B cell (primary cell): ENCODE results near the gene CACNG7. TPM values are rescaled to one million over a fixed set of nuclear protein-coding genes. Genes with fewer than 3 reads are reported as not detected.

ENCODE experiments used
- ATAC-seq: fragments of 200-7000 bp; cut with Tn5 transposase; one replicate; pipeline ENCODE4 v1.10.0; 2021; ENCODE audit warnings: low read depth, mild to moderate bottlenecking, moderate number of reproducible peaks, moderate library complexity
- CTCF ChIA-PET: fragments of 350-600 bp; sonication (Branson Sonifier 250); formaldehyde crosslinking; loops from one replicate; lab custom pipeline; 2021; ENCODE audit warnings: antibody characterized with exemption, inconsistent platforms; lab: Charles Lee
- POLR2A ChIA-PET: fragments of 350-600 bp; sonication (Branson Sonifier 250); formaldehyde crosslinking; loops from one replicate; lab custom pipeline; 2021; ENCODE audit warnings: antibody characterized with exemption; lab: Charles Lee
- DNase-seq: peaks from one replicate; pipeline ENCODE4 v3.0.0; 2013
- H2AFZ ChIP-seq: 2 replicates; pipeline ENCODE4 v1.6.1; 2012; ENCODE audit warnings: mild to moderate bottlenecking, low read depth, low read length; ENCODE audit not compliant: insufficient read depth, poor library complexity, severe bottlenecking
- H3K27ac ChIP-seq, 2 donors: 1 replicate in 1 of 2; 2 replicates in 1 of 2; pipeline ENCODE4 v1.5.1; 2012 to 2013; ENCODE audit warnings: low read length in 2 of 2, mild to moderate bottlenecking in 2 of 2, moderate library complexity in 1 of 2
- H3K27me3 ChIP-seq, 4 experiments: fragments of 200-600 bp in 1 of 4; sonication (generic) in 1 of 4; replicated peaks in 1 of 4; 1 replicate in 2 of 4; 2 replicates in 2 of 4; pipeline versions ENCODE4 v1.6.1 to v1.7.0; 2013 to 2016; ENCODE audit warnings: low read length in 3 of 4, mild to moderate bottlenecking in 2 of 4, mixed read lengths in 1 of 4, moderate library complexity in 1 of 4; ENCODE audit not compliant: insufficient read depth in 4 of 4, control insufficient read depth in 3 of 4; ENCODE audit errors: control extremely low read depth in 1 of 4
- H3K36me3 ChIP-seq, 2 experiments: replicated peaks in 1 of 2; 1 replicate in 1 of 2; 2 replicates in 1 of 2; pipeline versions ENCODE4 v1.6.1 to v1.7.1; 2013; ENCODE audit warnings: low read length in 1 of 2; ENCODE audit not compliant: insufficient read depth in 2 of 2, control insufficient read depth in 1 of 2; ENCODE audit errors: control extremely low read depth in 1 of 2, extremely low read depth in 1 of 2
- H3K4me1 ChIP-seq, 2 donors: fragments of 200-600 bp in 1 of 2; sonication (generic) in 1 of 2; 1 replicate in 1 of 2; 2 replicates in 1 of 2; pipeline versions ENCODE4 v1.5.1 to v1.6.1; 2013 to 2017; ENCODE audit warnings: low read length in 2 of 2; ENCODE audit not compliant: control insufficient read depth in 2 of 2, insufficient read depth in 2 of 2
- H3K4me2 ChIP-seq: replicated peaks from 2 replicates; pipeline ENCODE3; 2012; ENCODE audit warnings: mild to moderate bottlenecking, low read depth, low read length; ENCODE audit not compliant: poor library complexity, severe bottlenecking
- H3K4me3 ChIP-seq, 5 experiments: fragments of 200-600 bp in 1 of 5; sonication (generic) in 1 of 5; 1 replicate in 3 of 5; 2 replicates in 2 of 5; pipeline versions ENCODE4 v1.5.1 to v1.7.0; 2011 to 2016; ENCODE audit warnings: low read length in 4 of 5, mild to moderate bottlenecking in 4 of 5, low read depth in 2 of 5, control low read depth in 1 of 5, moderate library complexity in 1 of 5; ENCODE audit not compliant: insufficient read depth in 1 of 5; ENCODE audit errors: control extremely low read depth in 1 of 5, extremely low read depth in 1 of 5
- H3K79me2 ChIP-seq: fragments of 200-600 bp; sonication (generic); one replicate; pipeline ENCODE4 v1.6.0; 2016; ENCODE audit warnings: low read length; ENCODE audit not compliant: control insufficient read depth, insufficient read depth
- H3K9ac ChIP-seq: fragments of 200-600 bp; sonication (generic); 2 replicates; pipeline ENCODE4 v1.6.1; 2017; ENCODE audit warnings: mild to moderate bottlenecking, low read length, moderate library complexity
- H3K9me3 ChIP-seq, 3 donors: one replicate each; pipeline versions ENCODE4 v1.6.1 to v1.7.1; 2013; ENCODE audit warnings: low read length in 2 of 3; ENCODE audit not compliant: control insufficient read depth in 2 of 3, insufficient read depth in 1 of 3; ENCODE audit errors: control extremely low read depth in 1 of 3
- H4K20me1 ChIP-seq: 2 replicates; pipeline ENCODE4 v1.6.0; 2012; ENCODE audit warnings: mild to moderate bottlenecking, low read length; ENCODE audit not compliant: insufficient read depth, control insufficient read depth, poor library complexity, severe bottlenecking
- H3K27ac Mint-ChIP-seq: one replicate; pipeline ENCODE4 v1.8.0; 2021; ENCODE audit warnings: mixed read lengths
- H3K27me3 Mint-ChIP-seq: one replicate; pipeline ENCODE4 v1.8.0; 2021; ENCODE audit warnings: mixed read lengths
- H3K4me1 Mint-ChIP-seq: one replicate; pipeline ENCODE4 v1.8.0; 2021; ENCODE audit warnings: mixed read lengths
- H3K4me3 Mint-ChIP-seq: one replicate; pipeline ENCODE4 v1.8.0; 2021; ENCODE audit warnings: mixed read lengths
- H3K9me3 Mint-ChIP-seq: one replicate; pipeline ENCODE4 v1.8.0; 2022; ENCODE audit warnings: mixed read lengths; ENCODE audit not compliant: insufficient read depth
- CTCF ChIP-seq: fragments of 200-600 bp; IDR thresholded peaks from one replicate; pipeline ENCODE4 v1.8.0; 2022; ENCODE audit warnings: antibody characterized with exemption, mild to moderate bottlenecking
- EZH2 ChIP-seq: IDR thresholded peaks from 2 replicates; pipeline ENCODE4 v1.6.1; 2012; ENCODE audit warnings: borderline replicate concordance, low read depth, mild to moderate bottlenecking, moderate library complexity, low read length; ENCODE audit not compliant: insufficient read depth, poor library complexity, severe bottlenecking
- WGBS: methylation state at CpG from one replicate; pipeline ENCODE4 v1.1.5; 2013; ENCODE audit warnings: missing lambda C conversion rate; ENCODE audit not compliant: insufficient coverage; 5-methylcytosine and 5-hydroxymethylcytosine counted together
- intact Hi-C: fragments of 100-400 bp; cut with micrococcal nuclease; formaldehyde crosslinking; loops from one replicate; pipeline ENCODE4 v1.10.0; 2022
- polyA plus RNA-seq: library from polyadenylated mRNA; depleted of rRNA; stranded (reverse); fragments of >200 nt; gene quantifications from 2 replicates; pipeline ENCODE4 v1.2.3, GENCODE V29; 2012
- total RNA-seq, 2 donors: library from RNA; stranded (reverse); fragments of 120-200 nt in 1 of 2; gene quantifications; 1 replicate in 1 of 2; 2 replicates in 1 of 2; pipeline versions ENCODE4 v1.2.3 to v1.2.4, GENCODE V29; 2013 to 2022

CACNG7 gene
- total and polyA plus RNA-seq, 2 donors (not counting 1 experiment from before 2014, with no cell fraction given) = not detected

DNA sequence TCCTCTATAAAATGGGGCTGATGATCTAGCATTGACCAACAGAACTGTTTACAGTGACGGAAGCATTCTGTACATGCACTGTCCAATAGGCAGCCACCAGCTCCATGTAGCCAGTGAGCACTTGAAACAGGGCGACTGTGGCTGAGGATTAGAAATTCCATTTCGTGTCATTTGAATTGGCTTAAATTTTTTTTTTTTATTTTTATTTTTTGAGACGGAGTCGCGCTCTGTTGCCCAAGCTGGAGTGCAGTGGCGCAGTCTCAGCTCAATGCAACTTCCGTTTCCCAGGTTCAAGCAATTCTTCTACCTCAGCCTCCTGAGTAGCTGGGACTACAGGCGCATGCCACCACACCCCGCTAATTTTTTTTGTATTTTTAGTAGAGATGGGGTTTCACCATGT lies 24.0 kb upstream of the CACNG7 start:
- Mint-ChIP-seq H3K4me1 (peaks cover 14% of the 10 kb centered on the region), H3K27ac (no peak overlapping the region), H3K27me3 (peaks cover 21% of the 10 kb centered on the region), H3K4me3 (no peak overlapping the region), H3K9me3 (no peaks in the 10 kb centered on the region)
- peaks cover 34 to 43% of the 10 kb centered on the region in 2 donors for H3K4me1 ChIP-seq
- H2AFZ ChIP-seq = no peak overlapping the region
- peaks cover 0 to 13% (median 0%) of the 10 kb centered on the region in 3 donors for H3K9me3 ChIP-seq
- H3K27ac ChIP-seq = no peak overlapping the region
- ATAC-seq (no peak), DNase-seq (no peak)
- no peaks in the 10 kb centered on the region for H3K36me3 ChIP-seq
- no peak overlapping the region for H3K9ac ChIP-seq
- H3K79me2 ChIP-seq = no peaks in the 10 kb centered on the region
- ChIA-PET CTCF (no interaction called here), POLR2A (no interaction called here)
- no peaks in the 10 kb centered on the region for H4K20me1 ChIP-seq
- H3K27me3 ChIP-seq = peaks cover 0 to 47% (median 34%) of the 10 kb centered on the region in 4 experiments
- intact Hi-C loops = no loop called here
- TF ChIP-seq EZH2 (no peak), CTCF (no peak)
- 100% methylated on average over 2 of the region's 10 CpGs for WGBS
- H3K4me2 ChIP-seq = no peak overlapping the region
- no peak overlapping the region for H3K4me3 ChIP-seq

DNA sequence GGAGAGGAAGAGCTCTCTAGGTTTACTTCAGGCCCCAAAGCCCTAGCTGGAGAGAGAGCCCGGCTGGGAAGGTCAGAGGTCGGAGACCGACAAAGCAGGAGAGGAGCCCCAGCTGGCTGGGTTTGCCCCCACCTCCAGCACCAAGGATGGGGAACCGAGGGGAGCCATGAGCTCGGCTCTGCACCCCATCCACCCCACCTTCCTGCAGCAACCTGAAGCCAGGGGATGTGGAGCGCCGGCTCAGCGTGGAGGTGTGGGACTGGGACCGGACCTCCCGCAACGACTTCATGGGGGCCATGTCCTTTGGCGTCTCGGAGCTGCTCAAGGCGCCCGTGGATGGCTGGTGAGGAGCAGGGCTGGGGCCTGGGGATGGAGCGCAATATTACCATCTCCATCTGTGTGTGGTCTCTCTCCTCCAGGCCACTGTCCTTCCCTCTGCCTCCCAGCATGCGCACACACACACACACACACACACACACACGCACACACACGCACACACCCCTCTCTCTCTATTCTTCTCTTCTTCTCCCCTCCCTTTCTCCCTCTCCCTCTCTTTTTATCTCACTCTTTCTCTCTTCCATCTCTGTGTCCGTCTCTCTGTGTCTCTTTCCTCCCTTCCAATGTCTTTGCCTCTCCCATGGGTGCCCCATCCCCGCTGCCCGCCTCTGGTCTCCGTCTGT lies 16.6 kb upstream of the CACNG7 start:
- CTCF ChIA-PET = no interaction called here

More for the DNA sequence above, 16.6 kb upstream of the CACNG7 start:
- no peak overlapping the region for H2AFZ ChIP-seq
- no peaks in the 10 kb centered on the region for H3K79me2 ChIP-seq
- no peak overlapping the region for H3K27ac Mint-ChIP-seq
- H3K4me3 ChIP-seq = no peak overlapping the region
- peaks cover 0 to 23% (median 8%) of the 10 kb centered on the region in 4 experiments for H3K27me3 ChIP-seq
- H3K4me3 Mint-ChIP-seq = no peak overlapping the region
- ATAC-seq (no peak), DNase-seq (no peak)
- no peaks in the 10 kb centered on the region for H3K36me3 ChIP-seq
- no peak overlapping the region for H3K27ac ChIP-seq
- peaks cover 2% of the 10 kb centered on the region for H3K4me1 Mint-ChIP-seq
- H3K9ac ChIP-seq = no peak overlapping the region
- no peaks in the 10 kb centered on the region for H3K9me3 Mint-ChIP-seq
- H4K20me1 ChIP-seq = no peaks in the 10 kb centered on the region
- POLR2A ChIA-PET = no interaction called here
- 90% methylated on average over 21 of the region's 23 CpGs for WGBS
- intact Hi-C loops = no loop called here
- peaks cover 0 to 7% of the 10 kb centered on the region in 2 donors for H3K4me1 ChIP-seq
- TF ChIP-seq EZH2 (no peak), CTCF (no peak)
- H3K27me3 Mint-ChIP-seq = peaks cover 29% of the 10 kb centered on the region
- H3K9me3 ChIP-seq = peaks cover 0 to 14% (median 0%) of the 10 kb centered on the region in 3 donors
- no peak overlapping the region for H3K4me2 ChIP-seq
